Breast epithelium (tissue), 3 donors: ENCODE results near the gene MANBA.

Experiments
- POLR2A ChIP-seq: fragments of 450-650 bp; IDR thresholded peaks from one replicate; pipeline ENCODE4 v1.6.1; 2016; ENCODE audit warnings: antibody characterized with exemption, mild to moderate bottlenecking, moderate library complexity
- TF ChIP-seq, protein P1 (sequence below), 3 donors: fragments of 450-650 bp; IDR thresholded peaks; one replicate each; pipeline ENCODE4 v1.5.1; 2016 to 2017; ENCODE audit warnings: antibody characterized with exemption in 3 of 3, mild to moderate bottlenecking in 3 of 3, moderate library complexity in 3 of 3

DNA sequence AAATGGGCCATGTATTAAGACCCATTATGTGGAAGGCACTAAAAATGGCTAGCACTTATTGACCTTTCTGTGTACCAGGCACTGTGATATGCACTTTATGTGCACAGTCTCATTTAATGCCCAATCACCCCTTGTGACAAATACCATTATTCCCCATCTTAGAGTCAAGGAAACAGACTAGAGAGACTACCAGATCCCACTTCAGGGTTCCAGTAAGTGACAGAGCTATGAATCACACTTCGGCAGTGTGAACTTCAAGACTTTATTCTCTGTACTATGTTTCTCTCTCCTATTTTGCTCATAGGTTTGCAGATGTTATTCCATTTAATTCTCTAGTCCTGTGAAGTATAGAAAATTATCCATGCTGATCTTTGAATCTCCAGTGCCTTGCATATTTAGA is 152.6 kb downstream of the MANBA start:
- TF ChIP-seq, protein P1, sequence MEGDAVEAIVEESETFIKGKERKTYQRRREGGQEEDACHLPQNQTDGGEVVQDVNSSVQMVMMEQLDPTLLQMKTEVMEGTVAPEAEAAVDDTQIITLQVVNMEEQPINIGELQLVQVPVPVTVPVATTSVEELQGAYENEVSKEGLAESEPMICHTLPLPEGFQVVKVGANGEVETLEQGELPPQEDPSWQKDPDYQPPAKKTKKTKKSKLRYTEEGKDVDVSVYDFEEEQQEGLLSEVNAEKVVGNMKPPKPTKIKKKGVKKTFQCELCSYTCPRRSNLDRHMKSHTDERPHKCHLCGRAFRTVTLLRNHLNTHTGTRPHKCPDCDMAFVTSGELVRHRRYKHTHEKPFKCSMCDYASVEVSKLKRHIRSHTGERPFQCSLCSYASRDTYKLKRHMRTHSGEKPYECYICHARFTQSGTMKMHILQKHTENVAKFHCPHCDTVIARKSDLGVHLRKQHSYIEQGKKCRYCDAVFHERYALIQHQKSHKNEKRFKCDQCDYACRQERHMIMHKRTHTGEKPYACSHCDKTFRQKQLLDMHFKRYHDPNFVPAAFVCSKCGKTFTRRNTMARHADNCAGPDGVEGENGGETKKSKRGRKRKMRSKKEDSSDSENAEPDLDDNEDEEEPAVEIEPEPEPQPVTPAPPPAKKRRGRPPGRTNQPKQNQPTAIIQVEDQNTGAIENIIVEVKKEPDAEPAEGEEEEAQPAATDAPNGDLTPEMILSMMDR (IDR thresholded peaks at IDR 0.05): no peak
- TF ChIP-seq POLR2A: no peak
